OCI-LY3 (cell line): ENCODE results near the gene CPSF4.
A peak's percentile ranks its signal among the peaks of the same experiment; 100 is the strongest.

Source experiments
- H2AFZ ChIP-seq: fragments of 200-600, 300-600 bp; shearing (Covaris generic); 2 replicates; pipeline ENCODE4 v1.6.0; 2014; ENCODE audit warnings: antibody characterized with exemption, low read depth, low read length
- H3K27ac ChIP-seq: fragments of 200-600, 300-600 bp; sonication (generic); 2 replicates; pipeline ENCODE4 v1.5.1; 2014; ENCODE audit warnings: mild to moderate bottlenecking, low read length, moderate library complexity, mixed read lengths
- H3K27me3 ChIP-seq: fragments of 200-600, 300-600 bp; sonication (generic); 2 replicates; pipeline ENCODE4 v1.6.1; 2014; ENCODE audit warnings: low read depth, low read length, mixed read lengths
- H3K36me3 ChIP-seq: fragments of 200-600, 300-600 bp; sonication (generic); replicated peaks from 2 replicates; pipeline ENCODE3; 2014; ENCODE audit warnings: low read depth, low read length, mixed read lengths
- H3K4me1 ChIP-seq: fragments of 300-600, 200-600 bp; sonication (generic); 2 replicates; pipeline ENCODE4 v1.6.1; 2014; ENCODE audit warnings: low read length, mixed read lengths
- H3K4me2 ChIP-seq: fragments of 200-600, 300-600 bp; sonication (generic); 2 replicates; pipeline ENCODE4 v1.6.1; 2014; ENCODE audit warnings: low read length, mixed read lengths
- H3K4me3 ChIP-seq: fragments of 300-600, 200-600 bp; sonication (generic); 2 replicates; pipeline ENCODE4 v1.5.1; 2014; ENCODE audit warnings: antibody characterized with exemption, mild to moderate bottlenecking, low read length, moderate library complexity
- H3K79me2 ChIP-seq: fragments of 300-600, 200-600 bp; shearing (Covaris generic); 2 replicates; pipeline ENCODE4 v1.6.1; 2014; ENCODE audit warnings: mild to moderate bottlenecking, low read length, mixed read lengths
- H3K9ac ChIP-seq: fragments of 300-600, 200-600 bp; shearing (Covaris generic); 2 replicates; pipeline ENCODE4 v1.6.0; 2014; ENCODE audit warnings: mild to moderate bottlenecking, low read length, moderate library complexity
- H3K9me3 ChIP-seq: fragments of 200-600, 300-600 bp; shearing (Covaris generic); 2 replicates; pipeline ENCODE4 v1.6.1; 2014; ENCODE audit warnings: low read length, mixed read lengths; ENCODE audit not compliant: insufficient read depth
- H4K20me1 ChIP-seq: fragments of 200-600, 300-600 bp; sonication (generic); 2 replicates; pipeline ENCODE4 v1.6.1; 2016; ENCODE audit warnings: low read length, mixed read lengths; ENCODE audit not compliant: insufficient read depth
- CTCF ChIP-seq: fragments of 200-600, 300-600 bp; sonication (generic); IDR thresholded peaks from 2 replicates; pipeline ENCODE4 v1.5.1; 2014; ENCODE audit warnings: antibody characterized with exemption, low read length, low read depth
- EZH2phosphoT487 ChIP-seq: fragments of 200-600 bp; shearing (Covaris generic); IDR thresholded peaks from 2 replicates; pipeline ENCODE4 v1.6.1; 2018; ENCODE audit warnings: antibody characterized with exemption, mixed run types, low read depth

The CPSF4 gene

DNA sequence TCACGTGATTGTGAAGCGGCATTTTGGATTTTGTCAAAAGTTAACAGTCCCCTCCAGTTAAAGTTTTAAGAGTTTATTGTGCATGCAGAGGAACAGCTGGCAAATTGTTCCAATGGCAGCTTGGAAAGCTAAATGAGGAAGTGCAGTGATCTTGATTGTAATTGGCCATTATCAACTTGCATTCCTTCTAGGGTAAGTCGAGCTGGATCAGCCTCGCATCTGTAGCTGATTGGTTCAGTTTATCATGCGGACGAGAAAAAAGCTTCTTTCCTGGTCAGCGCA lies 34.5 kb downstream of the CPSF4 start:
- Histone ChIP-seq H3K79me2 (peaks cover 55% of the 10 kb centered on the region), H3K9ac (peak overlapping the region; percentile 82), H3K4me2 (peak overlapping the region; percentile 66), H3K27me3 (no peaks in the 10 kb centered on the region), H3K9me3 (no peaks in the 10 kb centered on the region), H4K20me1 (no peaks in the 10 kb centered on the region), H3K27ac (peak overlapping the region; percentile 49), H3K4me1 (peaks cover 9% of the 10 kb centered on the region; the same call in 1 of the 2 replicates), H3K36me3 (peaks cover 9% of the 10 kb centered on the region), H3K4me3 (peak overlapping the region; percentile 90), H2AFZ (no peak overlapping the region; the same call in 1 of the 2 replicates)
- no peak for TF ChIP-seq CTCF

DNA sequence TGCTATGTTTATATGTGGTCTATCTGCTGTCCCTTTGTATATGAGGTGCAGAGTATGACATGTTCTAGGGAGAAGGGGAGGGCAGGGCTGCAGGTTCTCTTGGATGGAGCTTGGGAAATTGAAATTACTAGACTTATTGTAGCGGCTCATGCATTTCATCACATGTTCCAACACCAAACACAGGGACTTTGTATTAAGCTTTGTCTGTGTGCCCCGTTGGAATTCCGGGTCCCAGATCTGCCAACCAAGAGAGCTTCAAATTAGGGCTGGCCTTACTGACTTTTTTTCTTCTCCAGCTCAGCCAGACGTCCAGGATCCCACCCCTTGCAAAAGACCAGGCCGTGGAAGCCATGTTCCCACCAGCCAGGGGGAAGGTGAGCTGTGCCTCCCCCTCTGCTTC lies 37.4 kb downstream of the CPSF4 start:
- Histone ChIP-seq H4K20me1 (no peaks in the 10 kb centered on the region), H3K36me3 (peaks cover 26% of the 10 kb centered on the region), H3K79me2 (peaks cover 71% of the 10 kb centered on the region), H3K4me2 (no peak overlapping the region), H2AFZ (no peak overlapping the region), H3K9me3 (no peaks in the 10 kb centered on the region), H3K9ac (no peak overlapping the region), H3K27ac (no peak overlapping the region), H3K27me3 (no peaks in the 10 kb centered on the region), H3K4me1 (peaks cover 8% of the 10 kb centered on the region; the same call in 1 of the 2 replicates), H3K4me3 (no peak overlapping the region)
- TF ChIP-seq CTCF (no peak), EZH2phosphoT487 (no peak)

GRCh38 chr7:99478464-99479440 lies 40.0 kb downstream of the CPSF4 start:
- TF ChIP-seq EZH2phosphoT487 (no peak), CTCF (no peak)

GRCh38 chr7:99485094-99485493 lies 46.4 kb downstream of the CPSF4 start:
- Histone ChIP-seq H3K36me3 (peaks cover 31% of the 10 kb centered on the region), H3K27ac (no peak overlapping the region), H3K79me2 (no peaks in the 10 kb centered on the region; the same call in 1 of the 2 replicates), H3K27me3 (no peaks in the 10 kb centered on the region), H2AFZ (no peak overlapping the region), H3K4me2 (no peak overlapping the region), H4K20me1 (no peaks in the 10 kb centered on the region), H3K4me1 (no peaks in the 10 kb centered on the region), H3K9me3 (no peaks in the 10 kb centered on the region), H3K4me3 (no peak overlapping the region), H3K9ac (no peak overlapping the region)
- TF ChIP-seq EZH2phosphoT487 (no peak), CTCF (no peak)

More at GRCh38 chr7:99478464-99479440, 40.0 kb downstream of the CPSF4 start:
- no peak overlapping the region for H3K9ac ChIP-seq
- no peaks in the 10 kb centered on the region for H4K20me1 ChIP-seq
- H3K27ac ChIP-seq = no peak overlapping the region
- H3K36me3 ChIP-seq = peaks cover 30% of the 10 kb centered on the region
- H3K9me3 ChIP-seq = no peaks in the 10 kb centered on the region
- no peak overlapping the region for H3K4me2 ChIP-seq
- no peak overlapping the region for H2AFZ ChIP-seq
- H3K4me3 ChIP-seq = no peak overlapping the region
- no peaks in the 10 kb centered on the region for H3K27me3 ChIP-seq
- peaks cover 3% of the 10 kb centered on the region; the same call in 1 of the 2 replicates for H3K4me1 ChIP-seq
- peaks cover 60% of the 10 kb centered on the region for H3K79me2 ChIP-seq
